GM21529 (cell line): ENCODE results near the gene LRRC32.

ENCODE experiments used
- ATAC-seq: cut with Tn5 transposase; IDR thresholded peaks from one replicate; pipeline ENCODE4 v1.9.1; 2021; ENCODE audit not compliant: unreplicated experiment

The LRRC32 gene

GRCh38 chr11:76664578-76665061, 5.9 kb downstream of the LRRC32 start:
- ATAC-seq = no peak

GRCh38 chr11:76663912-76664440, 6.6 kb downstream of the LRRC32 start:
- no peak for ATAC-seq

DNA sequence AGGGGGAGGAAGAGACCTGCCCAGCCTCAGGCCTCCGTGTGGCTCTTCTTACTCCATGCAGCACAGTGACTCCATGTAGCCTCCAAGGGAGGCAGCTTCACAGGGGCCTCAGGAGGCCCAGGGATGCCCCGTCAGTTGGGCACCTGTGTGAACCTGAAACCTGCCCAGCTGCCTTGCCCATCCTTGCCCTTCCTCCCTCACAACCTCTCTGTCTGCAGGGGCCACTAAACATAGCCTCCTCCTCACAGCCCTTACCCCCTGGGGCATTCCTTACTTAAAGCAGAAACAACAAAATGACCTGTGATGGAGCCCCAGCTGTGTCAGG, 7.1 kb downstream of the LRRC32 start:
- ATAC-seq = no peak

DNA sequence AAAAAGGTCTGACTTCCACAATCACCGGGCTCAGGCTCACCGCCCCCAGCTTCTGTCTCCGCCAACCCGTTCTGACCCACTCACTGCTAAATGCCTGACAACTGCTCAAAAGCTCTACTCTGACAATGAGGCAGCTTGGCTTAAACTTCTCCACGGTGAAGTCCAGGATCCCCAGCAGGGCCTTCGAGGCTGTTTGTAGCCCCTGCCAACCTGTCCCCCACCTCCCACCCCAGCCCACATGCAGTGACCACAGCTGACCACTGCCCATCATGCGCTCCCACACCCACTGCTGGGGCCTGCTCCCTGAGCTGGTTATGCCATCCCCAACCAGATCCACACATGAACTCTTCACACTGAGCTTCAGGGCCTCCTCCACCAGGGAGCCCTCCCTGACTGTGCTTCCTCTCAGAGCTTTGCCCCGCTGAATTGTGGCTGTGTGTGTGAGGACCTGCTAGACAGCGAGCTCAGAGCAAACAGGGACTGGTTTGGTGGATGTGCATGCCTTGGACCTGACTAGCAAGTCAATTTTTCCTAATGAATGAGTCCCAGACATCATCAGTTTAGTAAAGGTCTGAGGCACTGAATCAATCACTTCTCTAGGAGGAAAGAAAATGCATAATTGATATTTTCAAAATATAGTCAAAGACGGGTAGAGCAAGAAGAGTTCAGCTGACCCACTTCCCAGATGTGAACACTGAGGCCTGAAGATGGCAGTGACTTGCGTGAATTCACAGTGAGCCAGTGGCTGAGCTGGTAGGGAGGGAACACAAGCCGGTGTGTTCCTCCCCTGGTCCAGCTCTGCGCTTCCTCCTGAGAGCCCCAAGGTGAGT, 7.7 kb downstream of the LRRC32 start:
- ATAC-seq = no peak

DNA sequence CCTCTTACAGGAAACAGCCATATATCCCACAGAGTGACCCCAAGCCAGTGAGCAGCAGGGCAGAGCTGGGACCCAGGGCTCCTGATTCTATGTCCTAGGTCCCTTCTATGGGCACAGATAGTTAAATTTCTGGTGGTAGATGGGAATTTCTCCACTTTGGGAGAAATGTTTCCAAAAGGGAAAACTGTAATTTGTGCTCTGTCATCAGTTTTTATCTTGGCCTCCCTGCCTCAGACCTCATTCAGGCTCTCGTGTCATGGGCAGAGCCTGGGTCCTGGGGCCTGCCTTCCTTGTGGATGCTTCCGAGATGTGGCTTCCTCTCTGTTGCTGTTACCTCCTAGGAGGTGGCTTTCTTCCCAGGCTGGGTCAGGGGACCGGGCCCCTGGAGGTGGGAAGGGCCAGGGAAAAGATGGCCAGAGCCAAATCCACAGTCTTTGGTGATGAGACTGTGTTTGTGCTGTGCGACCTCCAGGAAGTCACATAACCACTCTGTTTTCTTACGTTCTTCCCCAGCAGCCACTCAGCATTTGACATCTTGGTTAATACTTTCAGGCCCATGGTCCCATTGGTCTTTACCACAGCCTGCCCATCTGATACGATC, 8.6 kb downstream of the LRRC32 start:
- ATAC-seq = no peak

- no peak for ATAC-seq
Observed at GRCh38 chr11:76661306-76661751, 9.2 kb downstream of the LRRC32 start.

DNA sequence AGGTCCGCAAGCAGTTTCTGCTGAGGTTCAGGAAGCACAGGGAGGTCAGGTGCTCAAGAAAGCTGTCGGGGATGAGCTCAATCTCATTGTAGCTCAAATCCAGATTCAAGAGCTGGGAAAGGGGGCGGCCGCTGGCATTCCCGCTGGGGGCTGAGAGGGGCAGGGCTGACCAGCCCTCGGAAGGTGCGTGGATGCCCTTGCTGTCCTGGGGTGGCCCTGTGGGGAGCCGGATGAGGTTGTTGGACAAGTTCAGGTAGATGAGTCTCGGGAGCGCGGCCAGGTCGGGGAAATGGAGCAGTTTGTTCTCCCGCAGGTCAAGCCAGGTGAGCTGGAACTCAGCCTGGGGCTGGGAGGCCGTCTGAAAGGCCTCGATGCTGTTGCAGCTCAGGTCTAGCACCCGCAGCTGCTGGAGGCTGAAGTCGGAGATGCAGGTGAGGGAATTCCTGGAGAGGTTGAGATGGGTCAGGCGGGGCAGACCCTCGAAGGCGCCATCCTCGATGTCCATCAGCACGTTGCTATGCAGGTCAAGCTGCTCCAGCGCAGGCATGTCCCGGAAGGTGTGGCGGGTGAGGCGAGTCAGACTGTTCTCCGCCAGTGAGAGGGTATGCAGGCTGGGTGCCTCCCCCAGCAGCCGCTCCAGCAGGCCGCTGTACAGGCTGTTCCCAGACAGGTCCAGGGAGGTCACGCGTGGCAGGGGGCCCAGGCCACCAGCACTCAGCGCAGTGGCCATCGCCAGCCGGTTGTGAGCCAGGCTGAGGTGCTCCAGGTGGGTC, 9.8 kb downstream of the LRRC32 start:
- ATAC-seq = no peak

DNA sequence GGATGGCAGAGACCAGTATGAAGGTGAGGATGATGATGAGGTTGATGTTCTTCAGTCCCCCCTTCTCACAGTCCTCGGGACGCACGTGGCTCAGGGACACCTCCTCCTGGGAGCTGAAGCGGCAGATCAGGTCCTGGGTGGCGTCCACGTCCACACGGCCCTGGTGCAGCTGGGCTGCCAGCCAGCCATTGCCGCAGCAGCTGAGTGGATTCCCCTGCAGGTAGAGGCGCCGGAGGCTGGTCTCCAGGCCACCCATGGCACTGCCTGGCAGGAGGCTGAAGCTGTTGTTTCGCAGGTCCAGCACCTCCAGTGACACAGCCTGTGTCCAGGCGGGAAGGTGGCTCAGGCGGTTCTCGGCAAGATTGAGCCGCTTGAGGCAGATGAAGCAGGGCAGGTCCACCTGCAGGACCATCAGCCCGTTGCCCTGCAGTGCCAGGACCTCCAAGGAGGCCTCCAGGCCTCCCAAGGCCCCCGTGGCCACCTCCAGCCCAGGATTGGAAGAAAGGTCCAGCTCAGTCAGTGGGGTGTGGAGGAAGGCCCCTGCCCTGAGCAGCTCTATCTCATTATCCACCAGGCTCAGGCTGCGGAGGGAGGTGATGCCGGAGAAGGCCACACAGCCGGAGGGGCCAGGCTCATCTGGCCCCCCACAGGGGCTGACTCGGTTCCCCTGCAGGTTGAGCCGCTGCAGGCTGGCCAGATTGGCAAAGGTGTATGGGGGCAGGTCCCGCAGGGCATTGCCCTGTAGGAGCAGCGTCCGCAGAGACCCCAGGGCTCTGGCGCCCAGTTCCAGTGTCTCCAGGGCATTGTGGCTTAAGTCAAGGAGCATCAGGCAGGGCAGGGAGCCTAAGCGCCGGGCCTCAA, 10.6 kb downstream of the LRRC32 start:
- no peak for ATAC-seq

GRCh38 chr11:76658651-76659650, 11.6 kb downstream of the LRRC32 start:
- no peak for ATAC-seq

DNA sequence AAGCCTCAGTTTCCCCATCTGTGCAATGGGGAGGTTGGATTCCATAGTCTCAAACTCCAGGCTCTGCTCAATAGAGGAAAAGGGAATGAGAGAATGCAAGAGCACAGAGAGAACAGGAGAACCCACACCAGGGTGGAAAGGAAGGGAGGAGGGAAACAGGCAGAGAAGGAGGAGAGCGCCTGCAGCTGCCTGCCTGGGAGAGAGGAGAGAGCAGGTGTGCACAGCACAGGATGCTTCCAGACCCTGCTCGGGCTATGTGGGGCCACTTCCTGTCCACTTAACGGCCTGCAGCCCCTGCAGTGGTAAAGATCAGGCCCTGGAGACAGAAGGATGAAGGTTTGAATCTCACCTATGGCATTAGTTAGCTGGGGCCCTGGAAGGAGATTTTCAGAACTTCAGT, 12.3 kb downstream of the LRRC32 start:
- ATAC-seq = no peak

GRCh38 chr11:76657187-76658170, 13.1 kb downstream of the LRRC32 start:
- no peak for ATAC-seq

DNA sequence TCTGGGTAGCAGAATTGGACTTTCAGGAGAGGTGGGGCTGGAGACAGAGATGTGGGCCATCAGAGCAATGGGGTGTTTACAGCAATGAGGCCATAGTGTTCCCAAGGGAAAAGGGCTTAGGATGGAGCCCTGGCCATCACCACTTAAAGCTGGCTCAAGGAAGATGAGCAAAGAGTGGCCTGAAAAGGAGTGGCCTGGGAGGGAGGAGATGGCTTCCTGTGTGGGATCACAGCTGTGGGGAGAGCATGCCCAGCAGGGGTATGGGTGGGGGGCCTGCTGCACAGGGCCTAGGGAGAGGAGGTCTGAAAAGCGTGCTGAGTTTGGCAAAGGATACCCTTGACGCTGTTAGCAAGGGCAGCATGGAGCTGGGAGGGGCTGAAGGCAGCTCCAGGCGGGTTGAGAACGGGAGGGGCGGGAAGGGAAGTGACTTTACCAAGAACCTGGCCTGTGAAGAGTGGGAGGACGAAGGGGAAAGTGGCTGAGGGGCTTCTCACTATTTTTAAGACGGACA, 13.9 kb downstream of the LRRC32 start:
- no peak for ATAC-seq

DNA sequence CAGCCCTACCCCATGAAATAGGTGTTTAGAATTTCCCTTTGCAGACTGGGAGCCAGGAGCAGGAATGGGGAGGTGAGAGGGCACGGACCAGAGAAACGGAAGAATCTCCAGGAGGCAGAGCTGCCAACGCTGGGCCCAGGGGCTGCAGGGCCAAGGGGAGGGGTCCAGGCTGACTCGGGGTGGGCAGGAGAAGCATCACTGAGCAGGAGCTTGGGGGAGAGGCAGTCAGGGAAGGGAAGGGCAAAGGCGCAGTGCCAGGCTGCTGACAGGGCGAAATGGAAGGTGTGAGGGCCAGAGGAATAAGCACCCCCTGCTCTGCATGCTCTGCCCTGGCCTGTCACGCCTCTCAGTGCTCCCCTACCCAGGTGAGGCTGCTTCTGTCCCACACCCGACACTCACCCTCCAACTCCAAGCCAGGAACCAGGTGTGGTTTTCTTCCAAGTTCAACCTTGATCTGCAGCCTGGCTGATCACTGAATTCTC, 14.5 kb downstream of the LRRC32 start:
- no peak for ATAC-seq

DNA sequence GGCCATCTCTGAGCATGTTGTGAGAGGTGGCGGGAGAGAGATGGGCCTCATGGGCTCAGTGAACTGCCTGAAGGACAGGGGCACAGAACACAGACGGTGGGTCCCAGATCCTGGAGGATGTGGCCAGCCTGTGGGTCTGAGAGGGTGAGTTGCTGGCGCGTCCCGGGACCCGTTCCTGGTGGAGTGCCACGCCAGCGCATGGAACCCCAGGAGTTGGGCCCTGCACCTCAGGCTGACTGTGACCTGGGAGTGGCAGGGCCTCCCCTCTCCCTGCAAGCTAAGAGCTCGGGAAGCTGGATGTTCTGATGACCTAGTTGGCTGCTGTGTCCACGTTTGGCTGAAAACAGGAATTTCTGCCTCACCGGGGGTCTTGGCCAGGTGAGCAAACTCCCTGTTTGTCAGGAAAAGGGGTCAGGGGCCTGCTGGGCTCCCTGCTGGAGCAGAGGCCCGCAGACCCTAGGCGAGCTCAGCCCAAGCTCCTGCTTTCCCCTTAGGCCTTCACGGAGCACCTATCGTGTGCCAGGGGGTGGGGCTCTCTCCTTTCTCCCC, 15.0 kb downstream of the LRRC32 start:
- ATAC-seq = no peak

DNA sequence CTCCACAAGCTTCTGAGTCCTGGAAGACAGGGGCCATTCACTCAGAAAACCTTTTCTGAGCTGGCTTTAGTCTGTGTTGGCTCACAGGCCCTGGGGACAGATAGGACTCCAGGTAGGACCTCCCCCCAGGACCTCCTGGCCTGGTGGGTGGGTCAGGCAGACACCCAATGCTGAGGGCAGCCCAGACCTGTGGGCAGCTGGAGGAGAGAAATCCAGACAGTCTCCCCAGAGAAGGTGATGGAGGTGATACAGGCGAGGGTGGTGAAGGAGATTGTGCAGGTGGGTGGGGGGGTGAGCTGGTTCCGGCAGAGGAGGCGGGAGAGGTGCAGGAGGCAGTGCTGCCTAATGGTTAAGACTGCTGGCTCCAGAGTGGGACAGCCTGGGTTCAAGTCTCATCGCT, 15.6 kb downstream of the LRRC32 start:
- no peak for ATAC-seq

DNA sequence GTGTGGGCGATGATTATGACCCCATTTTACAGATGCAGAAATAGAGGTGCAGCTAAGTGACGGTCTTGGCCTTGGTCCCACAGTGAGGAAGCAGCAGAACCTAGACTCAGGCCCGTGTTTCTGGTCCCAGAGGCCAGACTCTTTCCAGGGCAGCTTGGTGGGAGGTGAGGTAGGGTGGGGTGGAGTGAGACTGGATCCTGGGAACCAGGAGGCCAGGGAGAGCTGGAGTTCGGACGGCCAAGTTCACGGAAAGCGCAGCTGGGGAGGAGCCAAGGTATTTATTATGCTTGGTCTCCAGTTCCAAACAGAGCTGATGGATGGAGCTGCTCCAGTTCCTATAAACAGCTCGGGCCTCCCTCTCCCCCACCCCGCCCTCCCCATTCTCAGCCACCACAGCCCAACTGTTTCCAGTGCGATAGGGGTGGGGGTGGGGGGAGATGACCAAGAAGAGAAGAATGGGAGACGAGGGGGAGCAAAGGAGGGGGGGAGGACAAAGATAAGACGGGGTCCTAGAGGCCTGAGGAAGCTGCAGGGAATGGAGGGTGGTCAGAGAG, 16.2 kb downstream of the LRRC32 start:
- no peak for ATAC-seq

DNA sequence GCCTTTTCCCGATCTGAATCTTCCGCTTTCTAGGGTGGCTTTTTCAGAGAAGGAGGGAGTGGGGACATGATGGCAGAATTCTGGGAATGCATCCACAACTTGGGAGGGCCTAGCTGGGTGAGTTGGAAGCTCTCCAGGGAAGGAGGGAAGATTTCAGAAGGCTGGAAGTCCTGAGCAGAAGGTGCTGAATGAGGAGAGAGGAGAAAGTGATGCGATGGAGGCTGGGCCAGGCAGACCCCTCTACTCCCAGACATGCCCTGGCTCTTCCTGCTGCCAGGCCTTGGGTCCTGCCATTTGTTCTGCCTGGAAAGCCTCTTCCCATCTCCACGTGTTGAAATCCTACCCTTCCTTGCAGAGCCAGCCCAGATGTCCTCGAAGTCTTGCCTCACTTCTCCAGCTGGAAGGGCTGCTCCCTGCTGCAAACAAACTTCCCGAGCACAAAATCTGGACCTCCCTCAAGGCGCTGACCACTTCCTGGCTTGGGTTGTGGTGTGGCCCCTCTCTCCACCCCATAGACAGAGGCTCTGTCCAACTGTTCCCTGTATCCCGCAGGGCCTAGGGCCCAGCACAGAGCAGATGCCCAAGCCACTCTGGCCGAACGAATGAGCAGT, 16.8 kb downstream of the LRRC32 start:
- ATAC-seq = no peak
